ENCODE data around the gene DNMT3A. TPM values are rescaled to one million over a fixed set of nuclear protein-coding genes. Genes with fewer than 3 reads are reported as not detected.

Gene DNMT3A
- 10.2 and 10.9 TPM in 2 replicates for total RNA-seq

DNA sequence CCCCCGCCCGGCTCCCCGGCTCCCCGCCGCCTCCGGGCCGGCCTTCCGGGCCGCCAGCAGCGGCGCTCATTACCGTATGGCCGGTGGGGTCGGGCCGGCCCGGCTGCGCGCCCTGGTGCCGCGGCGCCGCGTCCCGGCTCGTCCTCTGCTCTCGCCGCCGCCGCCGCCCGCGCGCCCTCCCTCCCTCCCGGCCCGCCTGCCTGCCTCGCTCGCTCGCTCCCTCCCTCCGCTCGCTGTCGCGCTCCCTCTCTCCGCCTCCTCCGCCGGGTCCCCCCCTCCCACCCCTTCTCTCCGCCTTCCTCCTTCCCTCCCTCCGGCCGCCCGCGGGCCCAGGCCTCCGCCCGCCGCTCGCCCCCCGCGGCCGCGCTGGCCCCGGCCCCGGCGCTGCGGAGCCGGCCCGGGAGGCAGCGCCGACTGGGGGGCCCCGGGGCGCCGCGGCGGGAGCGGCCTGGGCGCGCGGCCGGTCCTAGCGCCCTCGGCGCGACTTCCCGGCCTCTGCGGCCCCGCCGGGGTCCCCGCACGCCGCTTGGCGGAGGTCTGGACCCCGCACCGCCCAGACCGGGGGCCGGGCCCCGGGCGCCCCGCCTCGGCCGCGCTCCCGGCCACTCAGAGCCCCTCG, at the start of gene DNMT3A:
Gene DNMT3A, minus strand, starts transcription at position 173 of the 619 bp plus-strand sequence. CDS start 27,941 bp downstream, outside the sequence.

Other genes with a start within 250 kb of the DNMT3A start
- 6.3 and 7.2 TPM in 2 replicates for gene POMC, start 173.3 kb downstream of the DNMT3A start, total RNA-seq